Cardiac fibroblast (primary cell): ENCODE data around the gene C16orf78.
"Not testable (repeated sequence)": the region's sequence is repeated elsewhere in the genome, so short reads cannot be mapped to it uniquely, and the experiment has no call there.

ENCODE experiments used
- DNase-seq, 2 donors: peaks; one replicate each; pipeline versions ENCODE4 v3.0.0 to v3.0.0-alpha.2; 2010; ENCODE audit warnings: low read depth in 2 of 2
- H3K4me3 ChIP-seq, 2 donors: replicated peaks in 1 of 2; 1 replicate in 1 of 2; 2 replicates in 1 of 2; pipeline ENCODE4 v1.5.1; 2011; ENCODE audit warnings: low read depth in 2 of 2, low read length in 2 of 2, mild to moderate bottlenecking in 2 of 2, moderate library complexity in 1 of 2
- TF ChIP-seq, protein P1 (sequence below): IDR thresholded peaks from one replicate; pipeline ENCODE4 v1.5.1; 2011; ENCODE audit warnings: low read depth, mild to moderate bottlenecking, low read length, inconsistent platforms

Gene C16orf78

DNA sequence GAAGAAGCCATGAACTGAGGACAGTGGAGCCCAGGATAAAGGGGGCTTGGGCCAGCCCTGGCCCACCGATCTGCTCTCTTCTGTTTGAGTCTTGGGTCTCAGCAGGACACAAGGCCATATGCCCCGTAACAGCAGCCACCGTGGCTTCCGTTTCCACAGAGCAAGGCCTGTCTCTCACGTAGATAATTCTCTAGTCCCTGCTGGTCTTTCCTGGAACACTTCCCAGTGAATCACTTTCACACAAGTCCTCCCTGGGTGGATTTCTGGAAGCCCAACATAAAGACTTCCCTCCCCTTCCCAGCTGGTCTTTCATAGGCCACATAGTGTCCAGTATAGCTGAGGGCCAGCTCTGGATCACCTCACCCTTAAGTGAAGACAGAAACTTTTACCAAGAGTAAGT is 19.9 kb upstream of the C16orf78 start:
- TF ChIP-seq, protein P1, sequence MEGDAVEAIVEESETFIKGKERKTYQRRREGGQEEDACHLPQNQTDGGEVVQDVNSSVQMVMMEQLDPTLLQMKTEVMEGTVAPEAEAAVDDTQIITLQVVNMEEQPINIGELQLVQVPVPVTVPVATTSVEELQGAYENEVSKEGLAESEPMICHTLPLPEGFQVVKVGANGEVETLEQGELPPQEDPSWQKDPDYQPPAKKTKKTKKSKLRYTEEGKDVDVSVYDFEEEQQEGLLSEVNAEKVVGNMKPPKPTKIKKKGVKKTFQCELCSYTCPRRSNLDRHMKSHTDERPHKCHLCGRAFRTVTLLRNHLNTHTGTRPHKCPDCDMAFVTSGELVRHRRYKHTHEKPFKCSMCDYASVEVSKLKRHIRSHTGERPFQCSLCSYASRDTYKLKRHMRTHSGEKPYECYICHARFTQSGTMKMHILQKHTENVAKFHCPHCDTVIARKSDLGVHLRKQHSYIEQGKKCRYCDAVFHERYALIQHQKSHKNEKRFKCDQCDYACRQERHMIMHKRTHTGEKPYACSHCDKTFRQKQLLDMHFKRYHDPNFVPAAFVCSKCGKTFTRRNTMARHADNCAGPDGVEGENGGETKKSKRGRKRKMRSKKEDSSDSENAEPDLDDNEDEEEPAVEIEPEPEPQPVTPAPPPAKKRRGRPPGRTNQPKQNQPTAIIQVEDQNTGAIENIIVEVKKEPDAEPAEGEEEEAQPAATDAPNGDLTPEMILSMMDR = no peak

GRCh38 chr16:49354101-49354500 is 19.5 kb upstream of the C16orf78 start:
- H3K4me3 ChIP-seq = no peak overlapping the region
- TF ChIP-seq, protein P1 = no peak
- DNase-seq = no peak

More for the DNA sequence above, 19.9 kb upstream of the C16orf78 start:
- peak; percentile 2 to 5 for DNase-seq
- no peak overlapping the region for H3K4me3 ChIP-seq

DNA sequence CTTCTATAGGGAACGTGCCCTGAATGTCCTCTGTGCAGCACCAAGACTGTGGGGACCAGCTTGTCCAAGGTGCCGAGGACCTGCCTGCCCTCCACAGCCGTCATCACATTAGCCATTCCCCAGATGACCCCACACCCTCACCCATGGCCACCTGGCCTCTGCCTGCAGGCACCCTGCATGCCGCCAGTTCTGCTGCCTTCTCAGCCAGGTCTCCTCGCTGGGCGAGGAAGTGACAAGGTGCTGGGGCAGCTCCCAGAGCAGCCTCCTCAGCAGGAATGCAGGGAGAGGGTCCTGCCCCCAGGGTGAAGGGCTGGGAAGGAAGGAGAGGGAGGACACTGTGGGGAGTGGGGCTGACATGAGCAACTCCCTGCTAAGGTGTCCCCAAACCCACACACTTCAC is 18.6 kb upstream of the C16orf78 start:
- DNase-seq = no peak
- no peak overlapping the region for H3K4me3 ChIP-seq
- TF ChIP-seq, protein P1 = no peak

DNA sequence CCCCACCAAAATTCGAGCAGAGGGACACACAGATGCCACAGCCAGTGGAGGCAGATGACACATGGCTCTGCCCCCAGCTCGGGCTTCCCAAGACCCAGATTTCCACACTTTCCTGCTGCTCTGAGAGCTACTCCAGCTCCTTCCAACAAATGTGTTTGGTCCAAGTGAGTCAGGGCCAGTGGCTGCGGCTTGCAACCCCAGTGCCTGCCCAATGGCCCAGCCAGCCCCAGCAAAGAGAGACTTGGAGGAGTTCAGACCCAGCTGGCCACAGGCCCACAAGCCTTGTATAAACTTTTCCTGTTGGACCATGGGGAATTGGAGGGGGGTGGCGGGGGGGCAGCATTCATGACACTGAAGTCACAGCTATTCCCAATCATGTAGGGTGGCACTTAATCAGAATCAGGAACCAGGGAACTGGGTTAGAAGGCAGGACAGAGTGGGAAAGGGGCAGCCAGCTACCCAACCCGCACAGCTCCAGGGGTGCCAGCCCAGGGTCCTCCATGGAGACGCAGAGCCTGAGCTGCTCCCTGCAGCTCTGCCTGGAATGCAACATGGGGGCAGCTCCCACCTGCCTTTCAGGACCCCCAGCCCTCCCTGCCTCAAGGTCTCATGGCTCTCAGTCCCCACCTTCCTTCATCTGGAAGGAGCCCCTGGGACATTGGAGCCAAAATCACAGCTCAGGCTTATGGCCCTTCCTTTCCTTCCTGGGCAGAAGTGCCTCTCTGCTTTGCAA is 17.5 kb upstream of the C16orf78 start:
- DNase-seq = no peak
- TF ChIP-seq, protein P1 = no peak

DNA sequence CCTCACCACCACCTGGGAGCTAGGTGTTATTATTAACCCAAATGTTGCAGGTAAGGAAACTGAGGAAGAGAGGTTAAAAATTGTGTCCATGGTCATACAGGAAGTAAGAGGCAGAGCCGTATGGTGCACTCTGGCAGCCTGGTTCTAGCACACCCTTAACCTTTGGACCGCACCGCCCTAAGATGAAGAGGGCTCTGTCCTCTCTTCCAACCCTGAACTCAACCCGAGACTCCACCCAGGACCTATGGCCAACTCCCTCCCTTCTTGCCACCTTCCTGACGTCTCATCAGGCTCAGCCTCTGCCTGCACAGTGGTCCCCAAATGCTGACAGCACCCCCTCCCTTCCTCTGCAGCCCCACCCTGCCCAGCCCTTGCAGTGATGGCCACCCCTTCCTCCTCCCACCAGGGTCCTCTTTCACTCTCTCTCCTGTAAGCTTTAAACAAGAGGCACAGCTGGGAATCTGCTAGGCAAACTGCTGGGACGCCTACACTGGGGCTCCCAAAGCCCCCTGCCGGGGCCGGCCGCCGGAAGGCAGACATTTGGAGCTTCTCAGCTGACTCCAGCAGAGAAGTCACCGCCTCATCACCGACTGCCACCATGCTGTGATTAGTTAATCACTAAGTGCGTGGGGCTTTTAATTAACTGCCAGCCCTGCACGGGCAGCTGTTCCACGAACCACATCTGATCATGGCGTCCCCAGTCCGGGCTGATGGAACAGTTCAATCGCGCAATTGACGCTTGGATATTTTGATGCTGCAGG is 16.7 kb upstream of the C16orf78 start:
- no peak for DNase-seq
- no peak overlapping the region for H3K4me3 ChIP-seq
- TF ChIP-seq, protein P1 = no peak

More for the DNA sequence above, 17.5 kb upstream of the C16orf78 start:
- no peak overlapping the region for H3K4me3 ChIP-seq

- no peak overlapping the region for H3K4me3 ChIP-seq
- no peak for DNase-seq
- TF ChIP-seq, protein P1 = no peak
These were observed 14.0 kb upstream of the C16orf78 start for GRCh38 chr16:49359591-49359990.

GRCh38 chr16:49361731-49362130 is 11.9 kb upstream of the C16orf78 start:
- not testable (repeated sequence) for DNase-seq

More at GRCh38 chr16:49361731-49362130, 11.9 kb upstream of the C16orf78 start:
- not testable (repeated sequence) for H3K4me3 ChIP-seq
